H9 (cell line): ENCODE measurements around the gene CARHSP1. TPM values are rescaled to one million over a fixed set of nuclear protein-coding genes. Genes with fewer than 3 reads are reported as not detected.

Source experiments
- DNase-seq: peaks from one replicate; pipeline ENCODE4 v3.0.0-alpha.2; 2017
- H2AFZ ChIP-seq: one replicate; pipeline ENCODE4 v1.6.1; 2013; ENCODE audit warnings: mild to moderate bottlenecking, low read length, control low read depth, moderate library complexity
- H2AK5ac ChIP-seq: 2 replicates; pipeline ENCODE4 v1.6.1; 2013; ENCODE audit warnings: low read length, control low read depth, mixed read lengths; ENCODE audit not compliant: insufficient read length
- H2BK120ac ChIP-seq: one replicate; pipeline ENCODE4 v1.6.1; 2013; ENCODE audit warnings: low read depth, mild to moderate bottlenecking, low read length, control low read depth, inconsistent platforms; ENCODE audit not compliant: poor library complexity, severe bottlenecking
- H2BK12ac ChIP-seq: 2 replicates; pipeline ENCODE4 v1.6.1; 2013; ENCODE audit warnings: low read length, control low read depth, mixed read lengths, low read depth; ENCODE audit not compliant: insufficient read length
- H2BK15ac ChIP-seq: 2 replicates; pipeline ENCODE4 v1.6.1; 2013; ENCODE audit warnings: low read depth, low read length, control low read depth
- H2BK20ac ChIP-seq: one replicate; pipeline ENCODE4 v1.6.1; 2013; ENCODE audit warnings: low read depth, mild to moderate bottlenecking, low read length, control low read depth, inconsistent platforms; ENCODE audit not compliant: poor library complexity, severe bottlenecking
- H2BK5ac ChIP-seq: 2 replicates; pipeline ENCODE4 v1.6.1; 2013; ENCODE audit warnings: low read length, control low read depth, mixed read lengths; ENCODE audit not compliant: insufficient read length
- H3K14ac ChIP-seq: 2 replicates; pipeline ENCODE4 v1.6.1; 2013; ENCODE audit warnings: low read length, control low read depth; ENCODE audit not compliant: insufficient read depth
- H3K18ac ChIP-seq: 2 replicates; pipeline ENCODE4 v1.6.1; 2013; ENCODE audit warnings: low read depth, mild to moderate bottlenecking, mixed read lengths, low read length, control low read depth; ENCODE audit not compliant: insufficient read length
- H3K23ac ChIP-seq: 2 replicates; pipeline ENCODE4 v1.6.1; 2013; ENCODE audit warnings: low read length, control low read depth, mixed read lengths, low read depth; ENCODE audit not compliant: insufficient read length
- H3K23me2 ChIP-seq: 2 replicates; pipeline ENCODE4 v1.6.1; 2013; ENCODE audit warnings: low read depth, mild to moderate bottlenecking, mixed read lengths, low read length, control low read depth; ENCODE audit not compliant: insufficient read length, poor library complexity, severe bottlenecking
- H3K27ac ChIP-seq: 2 replicates; pipeline ENCODE4 v1.5.1; 2013; ENCODE audit warnings: low read length, control low read depth, mixed read lengths, low read depth; ENCODE audit not compliant: insufficient read length
- H3K27me3 ChIP-seq: 2 replicates; pipeline ENCODE4 v1.6.1; 2013; ENCODE audit warnings: low read length, control low read depth, inconsistent platforms; ENCODE audit not compliant: insufficient read depth
- H3K4ac ChIP-seq: 2 replicates; pipeline ENCODE4 v1.6.1; 2013; ENCODE audit warnings: low read depth, mild to moderate bottlenecking, control low read depth, inconsistent platforms, low read length, moderate library complexity
- H3K4me1 ChIP-seq: 2 replicates; pipeline ENCODE4 v1.6.1; 2013; ENCODE audit warnings: low read length, control low read depth, inconsistent platforms; ENCODE audit not compliant: insufficient read depth
- H3K4me2 ChIP-seq: 2 replicates; pipeline ENCODE4 v1.6.1; 2013; ENCODE audit warnings: low read length, control low read depth, mixed read lengths; ENCODE audit not compliant: insufficient read length, insufficient read depth
- H3K56ac ChIP-seq: 2 replicates; pipeline ENCODE4 v1.6.1; 2013; ENCODE audit warnings: low read depth, mild to moderate bottlenecking, mixed read lengths, low read length, control low read depth; ENCODE audit not compliant: insufficient read length
- H3K79me1 ChIP-seq: 2 replicates; pipeline ENCODE4 v1.6.1; 2013; ENCODE audit warnings: low read depth, mild to moderate bottlenecking, moderate library complexity, low read length, control low read depth, inconsistent platforms; ENCODE audit not compliant: insufficient read depth, poor library complexity, severe bottlenecking
- H3K79me2 ChIP-seq: 2 replicates; pipeline ENCODE4 v1.6.1; 2013; ENCODE audit warnings: low read length, control low read depth, inconsistent platforms; ENCODE audit not compliant: insufficient read depth
- H3K9ac ChIP-seq: 2 replicates; pipeline ENCODE4 v1.6.1; 2013; ENCODE audit warnings: low read length, control low read depth, mixed read lengths; ENCODE audit not compliant: insufficient read length; ENCODE audit errors: extremely low read depth
- H3K9me3 ChIP-seq: one replicate; pipeline ENCODE4 v1.6.1; 2013; ENCODE audit warnings: low read depth, low read length, inconsistent platforms; ENCODE audit not compliant: control insufficient read depth
- H3T11ph ChIP-seq: one replicate; pipeline ENCODE4 v1.6.1; 2013; ENCODE audit warnings: mild to moderate bottlenecking, low read length, control low read depth, inconsistent platforms
- H4K20me1 ChIP-seq: one replicate; pipeline ENCODE4 v1.6.1; 2013; ENCODE audit not compliant: control insufficient read depth, insufficient read length, insufficient read depth
- H4K5ac ChIP-seq: 2 replicates; pipeline ENCODE4 v1.6.1; 2013; ENCODE audit warnings: low read depth, mild to moderate bottlenecking, mixed read lengths, low read length, control low read depth; ENCODE audit not compliant: insufficient read length
- H4K8ac ChIP-seq: replicated peaks from 2 replicates; pipeline ENCODE4 v1.6.1; 2013; ENCODE audit warnings: low read length, control low read depth, mixed read lengths, low read depth; ENCODE audit not compliant: insufficient read length
- H4K91ac ChIP-seq: 2 replicates; pipeline ENCODE4 v1.6.1; 2013; ENCODE audit warnings: low read depth, mild to moderate bottlenecking, moderate library complexity, mixed read lengths, low read length, control low read depth; ENCODE audit not compliant: insufficient read length
- H3K27ac Mint-ChIP-seq, 3 experiments: 2 replicates in 2 of 3; 3 replicates in 1 of 3; pipeline ENCODE4 v1.8.0; 2020 to 2021; ENCODE audit warnings: mixed read lengths in 3 of 3, mild to moderate bottlenecking in 1 of 3, moderate library complexity in 1 of 3
- H3K27me3 Mint-ChIP-seq: 2 replicates; pipeline ENCODE4 v1.8.0; 2021; ENCODE audit warnings: low read depth, mild to moderate bottlenecking, moderate library complexity, mixed read lengths
- H3K36me3 Mint-ChIP-seq, 3 experiments: 2 replicates in 2 of 3; 3 replicates in 1 of 3; pipeline ENCODE4 v1.8.0; 2020 to 2021; ENCODE audit warnings: low read depth in 3 of 3, mixed read lengths in 3 of 3; ENCODE audit not compliant: insufficient read depth in 1 of 3
- H3K4me1 Mint-ChIP-seq, 2 experiments: 2 replicates each; pipeline ENCODE4 v1.8.0; 2020; ENCODE audit warnings: mixed read lengths in 2 of 2
- H3K4me3 Mint-ChIP-seq, 2 experiments: 2 replicates in 1 of 2; 3 replicates in 1 of 2; pipeline ENCODE4 v1.8.0; 2020 to 2021; ENCODE audit warnings: mild to moderate bottlenecking in 2 of 2, mixed read lengths in 2 of 2, moderate library complexity in 1 of 2
- H3K9me3 Mint-ChIP-seq, 2 experiments: 2 replicates in 1 of 2; 3 replicates in 1 of 2; pipeline ENCODE4 v1.8.0; 2020; ENCODE audit warnings: mild to moderate bottlenecking in 2 of 2, mixed read lengths in 2 of 2, moderate library complexity in 1 of 2
- CTCF ChIP-seq: fragments of 200-600 bp; sonication (generic); conservative IDR thresholded peaks from 3 replicates; pipeline ENCODE4 v1.8.0; 2021; ENCODE audit warnings: antibody characterized with exemption, mild to moderate bottlenecking
- WGBS: extraction: QIAGEN DNeasy Blood & Tissue Kit; methylation state at CpG from one replicate; pipeline ENCODE4 v1.1.7; 2013; ENCODE audit warnings: missing lambda C conversion rate, low lambda C conversion rate, mixed read lengths; ENCODE audit not compliant: insufficient read length; ENCODE audit errors: extremely low coverage; 5-methylcytosine and 5-hydroxymethylcytosine counted together
- total RNA-seq: library from RNA; stranded (reverse); gene quantifications from 2 replicates; pipeline ENCODE4 v1.2.1, GENCODE V29; 2021

Gene CARHSP1
- total RNA-seq, 1 experiment from 2014 or later: 194 TPM

GRCh38 chr16:8893426-8893825 lies 24.6 kb upstream of the CARHSP1 start:
- no peak overlapping the region for H2BK12ac ChIP-seq
- WGBS: no CpG with 5 or more reads among the region's 9 CpGs
- H3K14ac ChIP-seq: no peak overlapping the region
- H3K4me3 Mint-ChIP-seq: no peak overlapping the region
- no peaks in the 10 kb centered on the region for H3K79me2 ChIP-seq
- H3K27me3 Mint-ChIP-seq: peaks cover 1% of the 10 kb centered on the region; the same call in 1 of the 2 replicates
- no peak for TF ChIP-seq CTCF
- H2BK5ac ChIP-seq: no peak overlapping the region
- H3K56ac ChIP-seq: no peak overlapping the region
- H3K23ac ChIP-seq: no peak overlapping the region
- no peak overlapping the region for H2AFZ ChIP-seq
- no peaks in the 10 kb centered on the region for H3K27me3 ChIP-seq
- no peaks in the 10 kb centered on the region for H3K9me3 ChIP-seq
- H3K4ac ChIP-seq: no peak overlapping the region
- H3K27ac ChIP-seq: no peak overlapping the region
- no peak overlapping the region for H2AK5ac ChIP-seq
- no peaks in the 10 kb centered on the region for H4K20me1 ChIP-seq
- no peak overlapping the region for H3T11ph ChIP-seq
- no peak overlapping the region for H3K9ac ChIP-seq
- H3K36me3 Mint-ChIP-seq: peaks cover 62 to 85% (median 84%) of the 10 kb centered on the region in 3 experiments; a peak in 6 of 7 replicates
- H3K4me1 Mint-ChIP-seq: no peaks in the 10 kb centered on the region; a peak in 1 of 4 replicates
- no peak overlapping the region for H3K18ac ChIP-seq
- no peak for DNase-seq
- no peaks in the 10 kb centered on the region for H3K4me1 ChIP-seq
- no peaks in the 10 kb centered on the region for H3K23me2 ChIP-seq
- H4K8ac ChIP-seq: no peak overlapping the region
- H2BK20ac ChIP-seq: no peak overlapping the region
- no peak overlapping the region for H3K4me2 ChIP-seq
- no peak overlapping the region for H2BK120ac ChIP-seq
- H2BK15ac ChIP-seq: no peak overlapping the region
- H3K27ac Mint-ChIP-seq: peak overlapping the region in 1 of 3 experiments; percentile 29; a peak in 1 of 7 replicates
- H4K5ac ChIP-seq: no peak overlapping the region
- no peaks in the 10 kb centered on the region for H3K79me1 ChIP-seq
- no peak overlapping the region for H4K91ac ChIP-seq
- H3K9me3 Mint-ChIP-seq: no peaks in the 10 kb centered on the region
